K562 (cell line): ENCODE measurements around the gene ACAP3. TPM values are rescaled to one million over a fixed set of nuclear protein-coding genes. Genes with fewer than 3 reads are reported as not detected.

ENCODE experiments used
- CBX5 ChIP-seq: IDR thresholded peaks from 2 replicates; pipeline ENCODE4 v1.6.1; 2014; ENCODE audit warnings: low read depth, borderline replicate concordance
- CHAMP1 ChIP-seq: fragments of 450-650 bp; IDR thresholded peaks from 2 replicates; pipeline ENCODE4 v1.6.1; 2016; ENCODE audit warnings: mild to moderate bottlenecking
- CTCFL ChIP-seq: IDR thresholded peaks from 2 replicates; pipeline ENCODE4 v1.6.1; 2011; ENCODE audit warnings: borderline replicate concordance, low read depth, mild to moderate bottlenecking, moderate library complexity, low read length; ENCODE audit not compliant: insufficient read depth, poor library complexity, severe bottlenecking
- DEAF1 ChIP-seq: fragments of 450-650 bp; formaldehyde crosslinking; IDR thresholded peaks from 2 replicates; pipeline ENCODE4 v1.4.0; 2020; ENCODE audit warnings: mild to moderate bottlenecking, moderate library complexity
- ETS1 ChIP-seq: conservative IDR thresholded peaks from 2 replicates; pipeline ENCODE4 v1.6.1; 2011; ENCODE audit warnings: low read depth, mild to moderate bottlenecking, low read length; ENCODE audit not compliant: control insufficient read depth
- GABPB1 ChIP-seq: sonication (generic); formaldehyde crosslinking; IDR thresholded peaks from 2 replicates; pipeline ENCODE4 v1.8.0; 2022; ENCODE audit warnings: mild to moderate bottlenecking, missing genetic modification reagents
- JUND ChIP-seq, 2 experiments: IDR thresholded peaks; 2 replicates in 1 of 2; 3 replicates in 1 of 2; pipeline ENCODE4 v1.6.1; 2011; ENCODE audit warnings: borderline replicate concordance in 2 of 2, low read depth in 2 of 2, low read length in 2 of 2, improper control_type of control experiment in 1 of 2, missing biosample characterization in 1 of 2, missing genetic modification characterization in 1 of 2, missing genetic modification reagents in 1 of 2
- MBD1 ChIP-seq: fragments of 250-450 bp; sonication (Bioruptor Pico); IDR thresholded peaks from 2 replicates; pipeline ENCODE4 v1.8.0; 2022; ENCODE audit warnings: inconsistent platforms
- NFRKB ChIP-seq: fragments of 450-650 bp; IDR thresholded peaks from 2 replicates; pipeline ENCODE4 v1.6.1; 2016; ENCODE audit warnings: low read depth
- RB1 ChIP-seq: fragments of 450-650 bp; IDR thresholded peaks from 2 replicates; pipeline ENCODE4 v1.6.1; 2017; ENCODE audit warnings: low read depth, mild to moderate bottlenecking
- TFAM ChIP-seq: fragments of 250-450 bp; sonication (Bioruptor Pico); conservative IDR thresholded peaks from 2 replicates; pipeline ENCODE4 v1.5.0; 2021; ENCODE audit warnings: mild to moderate bottlenecking, moderate library complexity
- THRAP3 ChIP-seq: fragments of 450-650 bp; IDR thresholded peaks from 2 replicates; pipeline ENCODE4 v1.6.1; 2016; ENCODE audit warnings: mild to moderate bottlenecking, inconsistent platforms, borderline replicate concordance
- ZBTB5 ChIP-seq: fragments of 450-650 bp; IDR thresholded peaks from 2 replicates; pipeline ENCODE4 v1.6.1; 2017; ENCODE audit warnings: antibody characterized with exemption
- ZNF134 ChIP-seq: fragments of 250-450 bp; sonication (Bioruptor Pico); conservative IDR thresholded peaks from 2 replicates; pipeline ENCODE4 v1.4.0; 2020
- polyA plus RNA-seq, 8 experiments: library from polyadenylated mRNA; depleted of rRNA in 4 of 8; stranded (reverse) in 5 of 8; unstranded in 3 of 8; fragments of >200 nt; fragmentation: Nextera tagmentation in 2 of 8; fragmentation: Illumina TruSeq in 1 of 8; extraction: Ambion mirVana in 2 of 8; extraction: Trizol in 1 of 8; gene quantifications; 2 replicates each; pipeline versions ENCODE4 v1.2.1 to v1.2.3, GENCODE V29; 2011 to 2014; ENCODE audit warnings: inconsistent platforms in 1 of 8, missing spikeins in 1 of 8
- total RNA-seq, 7 experiments: library from RNA; depleted of rRNA in 6 of 7; stranded (reverse); fragments of >200 nt in 6 of 7; fragmentation: Illumina TruSeq in 2 of 7; extraction: Trizol in 2 of 7; gene quantifications; 2 replicates each; pipeline versions ENCODE4 v1.2.1 to v1.2.3, GENCODE V29; 2011 to 2021; ENCODE audit warnings: low replicate concordance in 1 of 7

The ACAP3 gene
- total and polyA plus RNA-seq, 9 of the 15 experiments (the other 6 are each of a cell fraction or from before 2014, with no cell fraction given): 0.01 to 49.0 (median 12.0) TPM

- no peak for TF ChIP-seq ZBTB5
- TF ChIP-seq CTCFL: peak; percentile 38
- peak; percentile 68 for TF ChIP-seq RB1
- 0 out of 2 replicates have a peak, but pooled peaks have one; percentile 31 for TF ChIP-seq ETS1
- TF ChIP-seq GABPB1: no peak
- TF ChIP-seq MBD1 (CRISPR knock-in tag): no peak
- no peak for TF ChIP-seq THRAP3
- no peak for TF ChIP-seq CHAMP1
- TF ChIP-seq JUND (IDR thresholded peaks at IDR 0.05; ENCODE audit: borderline replicate concordance, low read depth, low read length): 0 out of 2 replicates have a peak, but pooled peaks have one; percentile 21
- TF ChIP-seq JUND (tag; IDR thresholded peaks at IDR 0.05; ENCODE audit: borderline replicate concordance, low read depth, low read length): no peak
- no peak for TF ChIP-seq TFAM (CRISPR knock-in tag)
- no peak for TF ChIP-seq ZNF134 (CRISPR knock-in tag)
- TF ChIP-seq CBX5: no peak
- no peak for TF ChIP-seq NFRKB
- no peak; the same call in 1 of the 2 replicates for TF ChIP-seq DEAF1 (CRISPR knock-in tag)
These were observed 15.9 kb downstream of the ACAP3 start (continued) for GRCh38 chr1:1291548-1292441.
